Breast epithelium (tissue), 4 donors: ENCODE measurements around the gene KCNK15. TPM values are rescaled to one million over a fixed set of nuclear protein-coding genes. Genes with fewer than 3 reads are reported as not detected.

Experiments used
- DNase-seq, 2 donors: peaks; one replicate each; pipeline ENCODE4 v3.0.0-alpha.2; 2019; ENCODE audit warnings: low spot score in 2 of 2
- H3K27ac ChIP-seq, 2 donors: fragments of 200-600 bp; sonication (generic) in 1 of 2; one replicate each; pipeline ENCODE4 v1.5.1; 2016 to 2019; ENCODE audit warnings: mild to moderate bottlenecking in 1 of 2
- H3K27me3 ChIP-seq, 2 donors: fragments of 200-600 bp; sonication (generic) in 1 of 2; one replicate each; pipeline versions ENCODE4 v1.5.1 to v1.6.0; 2017 to 2019; ENCODE audit warnings: control low read depth in 1 of 2, mild to moderate bottlenecking in 1 of 2
- H3K36me3 ChIP-seq: fragments of 200-600 bp; one replicate; pipeline ENCODE4 v1.5.1; 2019
- H3K4me1 ChIP-seq, 2 donors: fragments of 200-600 bp; sonication (generic); one replicate each; pipeline ENCODE4 v1.5.1; 2016 to 2019; ENCODE audit warnings: control low read depth in 1 of 2
- H3K4me3 ChIP-seq, 3 donors: fragments of 200-600 bp; sonication (generic); 1 replicate in 2 of 3; 2 replicates in 1 of 3; pipeline ENCODE4 v1.5.1; 2016 to 2019; ENCODE audit warnings: mild to moderate bottlenecking in 3 of 3, moderate library complexity in 2 of 3
- H3K9me3 ChIP-seq, 2 donors: fragments of 200-600 bp; sonication (generic) in 1 of 2; one replicate each; pipeline ENCODE4 v1.5.1; 2016 to 2019; ENCODE audit warnings: control low read depth in 1 of 2
- CTCF ChIP-seq, 3 donors: fragments of 450-650 bp; IDR thresholded peaks; one replicate each; pipeline ENCODE4 v1.5.1; 2016 to 2017; ENCODE audit warnings: antibody characterized with exemption in 3 of 3, mild to moderate bottlenecking in 3 of 3, moderate library complexity in 3 of 3
- POLR2A ChIP-seq: fragments of 450-650 bp; IDR thresholded peaks from one replicate; pipeline ENCODE4 v1.6.1; 2016; ENCODE audit warnings: antibody characterized with exemption, mild to moderate bottlenecking, moderate library complexity
- POLR2AphosphoS5 ChIP-seq, 3 donors: sonication (generic); formaldehyde crosslinking; IDR thresholded peaks; one replicate each; pipeline ENCODE4 v1.6.1; 2017; ENCODE audit warnings: antibody characterized with exemption in 3 of 3
- intact Hi-C: fragments of 100-400 bp; cut with DNase I; formaldehyde crosslinking; loops from one replicate; pipeline ENCODE4 v1.15.1; 2023; ENCODE audit warnings: low total_unique reads
- total RNA-seq, 3 donors: library from RNA; depleted of rRNA; stranded (reverse); fragments of >200 nt; gene quantifications; one replicate each; pipeline ENCODE4 v1.1.0, GENCODE V29; 2016

The KCNK15 gene
- total RNA-seq, 3 donors from 2014 or later, result 5.0 to 7.3 (median 5.6) TPM

GRCh38 chr20:44716309-44717106, 29.2 kb upstream of the KCNK15 start:
- Histone ChIP-seq H3K27ac (peak overlapping the region; percentile 49 to 77), H3K27me3 (no peaks in the 10 kb centered on the region), H3K9me3 (no peaks in the 10 kb centered on the region), H3K36me3 (no peaks in the 10 kb centered on the region), H3K4me3 (peak overlapping the region in 2 of 3 donors; percentile 20 to 58), H3K4me1 (peaks cover 3 to 34% of the 10 kb centered on the region in 2 donors)
- peak in 1 of 2 donors; percentile 81 for DNase-seq
- intact Hi-C loops, result no loop called here
- TF ChIP-seq POLR2A (no peak), CTCF (IDR thresholded peaks at IDR 0.05) (no peak), POLR2AphosphoS5 (IDR thresholded peaks at IDR 0.05) (no peak)

- intact Hi-C loops, result no loop called here
- H3K4me3 ChIP-seq, result peak overlapping the region in 1 of 3 donors; percentile 58
- H3K36me3 ChIP-seq, result no peaks in the 10 kb centered on the region
- no peaks in the 10 kb centered on the region for H3K9me3 ChIP-seq
- no peak overlapping the region for H3K27ac ChIP-seq
- TF ChIP-seq CTCF (IDR thresholded peaks at IDR 0.05) (peak in 1 of 3 donors; percentile 7), POLR2AphosphoS5 (IDR thresholded peaks at IDR 0.05) (no peak)
- H3K4me1 ChIP-seq, result peaks cover 3 to 34% of the 10 kb centered on the region in 2 donors
- no peak for DNase-seq
- H3K27me3 ChIP-seq, result no peaks in the 10 kb centered on the region
Measured at GRCh38 chr20:44717986-44718385, 27.7 kb upstream of the KCNK15 start.

- H3K4me1 ChIP-seq, result peaks cover 3 to 21% of the 10 kb centered on the region in 2 donors
- intact Hi-C loops, result loop anchor here (5.0 kb wide), 1 partner anchor 697 kb away; the partner anchor contains the start of gene PIGT
- no peak for DNase-seq
- no peaks in the 10 kb centered on the region for H3K9me3 ChIP-seq
- H3K4me3 ChIP-seq, result peak overlapping the region in 1 of 3 donors; percentile 58
- no peaks in the 10 kb centered on the region for H3K27me3 ChIP-seq
- peak overlapping the region; percentile 56 to 69 for H3K27ac ChIP-seq
- TF ChIP-seq POLR2AphosphoS5 (IDR thresholded peaks at IDR 0.05) (no peak), CTCF (IDR thresholded peaks at IDR 0.05) (no peak), POLR2A (no peak)
- H3K36me3 ChIP-seq, result no peaks in the 10 kb centered on the region
Measured at GRCh38 chr20:44719841-44720240, 25.8 kb upstream of the KCNK15 start.

GRCh38 chr20:44720621-44720996, 25.1 kb upstream of the KCNK15 start:
- Histone ChIP-seq H3K4me3 (peak overlapping the region in 1 of 3 donors; percentile 58), H3K27ac (peak overlapping the region; percentile 56 to 69), H3K9me3 (no peaks in the 10 kb centered on the region), H3K36me3 (no peaks in the 10 kb centered on the region), H3K4me1 (peaks cover 3 to 13% of the 10 kb centered on the region in 2 donors), H3K27me3 (no peaks in the 10 kb centered on the region)
- intact Hi-C loops, result loop anchor here (5.0 kb wide), 1 partner anchor 697 kb away; the partner anchor contains the start of gene PIGT
- peak in 1 of 2 donors; percentile 83 for DNase-seq
- TF ChIP-seq CTCF (IDR thresholded peaks at IDR 0.05) (no peak), POLR2A (no peak), POLR2AphosphoS5 (IDR thresholded peaks at IDR 0.05) (no peak)
